ENCODE results near the gene ITPR1. TPM values are rescaled to one million over a fixed set of nuclear protein-coding genes. Genes with fewer than 3 reads are reported as not detected.

ITPR1 gene
- total RNA-seq, 1 experiment from 2014 or later: 13.4 TPM

DNA sequence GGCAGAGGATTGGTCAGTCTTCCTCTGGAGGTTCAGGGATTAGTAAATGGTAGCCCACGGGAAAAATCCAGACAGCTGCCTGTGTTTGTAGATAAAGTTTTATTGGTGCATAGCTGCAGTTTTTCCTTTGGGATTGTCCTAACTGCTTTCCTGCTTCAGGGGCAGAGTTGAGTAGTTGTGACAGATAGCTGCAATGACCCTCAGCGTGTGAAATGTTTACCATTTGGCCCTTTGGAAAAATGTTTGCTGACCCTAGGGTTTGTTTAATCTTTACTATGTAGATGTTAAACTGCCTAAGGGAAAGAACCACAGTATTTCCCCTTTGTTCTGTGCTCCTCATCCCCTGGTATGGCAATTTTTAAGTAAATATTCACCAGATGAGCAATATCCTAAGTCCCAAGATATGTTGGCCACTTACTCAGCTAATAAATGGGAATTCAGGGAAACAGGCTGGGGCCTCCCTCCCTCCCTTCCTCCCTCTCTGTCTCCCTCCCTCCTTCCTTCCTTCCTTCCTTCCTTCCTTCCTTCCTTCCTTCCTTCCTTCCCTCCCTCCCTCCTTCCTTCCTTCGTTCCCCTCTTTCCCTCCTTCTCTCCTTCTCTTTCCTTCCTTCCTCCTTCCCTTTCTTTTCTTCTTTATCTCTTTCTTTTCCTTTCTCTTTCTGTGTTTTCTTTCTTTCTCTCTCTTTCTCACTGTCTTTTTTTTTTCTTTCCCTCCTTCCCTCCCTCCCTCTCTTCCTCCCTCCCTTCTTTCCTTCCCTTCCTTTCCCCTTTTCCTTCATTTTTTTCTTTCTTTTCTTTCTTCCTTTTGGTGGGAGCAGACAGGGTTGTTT lies 251.5 kb downstream of the ITPR1 start:
- in situ Hi-C loops (cut with HindIII; ENCODE audit: low pct_unique_long_range_greater_than_20kb, low sequenced_read_pairs): no loop called here
- peak; percentile 11 for DNase-seq (ENCODE audit: low read depth, low spot score)

DNA sequence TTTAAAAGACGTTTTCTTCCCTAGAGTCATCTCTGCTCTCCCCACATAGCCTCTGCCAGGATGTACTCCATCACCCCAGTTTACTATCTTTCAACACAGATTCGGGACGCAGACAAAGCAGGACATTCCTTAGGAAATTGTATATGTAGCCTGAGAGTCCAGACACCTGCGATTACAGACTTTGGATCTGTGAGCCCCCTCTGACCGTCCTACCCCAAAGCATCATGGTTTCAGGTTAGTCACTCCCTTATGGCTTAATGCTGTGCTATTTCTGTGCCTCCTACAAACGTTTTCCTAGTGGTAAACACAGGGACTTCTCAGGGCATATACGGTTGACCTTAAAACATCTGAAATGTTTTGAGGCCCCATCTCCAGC lies 252.1 kb downstream of the ITPR1 start:
- DNase-seq (ENCODE audit: low read depth, low spot score): no peak
- in situ Hi-C loops (cut with HindIII; ENCODE audit: low pct_unique_long_range_greater_than_20kb, low sequenced_read_pairs): no loop called here

DNA sequence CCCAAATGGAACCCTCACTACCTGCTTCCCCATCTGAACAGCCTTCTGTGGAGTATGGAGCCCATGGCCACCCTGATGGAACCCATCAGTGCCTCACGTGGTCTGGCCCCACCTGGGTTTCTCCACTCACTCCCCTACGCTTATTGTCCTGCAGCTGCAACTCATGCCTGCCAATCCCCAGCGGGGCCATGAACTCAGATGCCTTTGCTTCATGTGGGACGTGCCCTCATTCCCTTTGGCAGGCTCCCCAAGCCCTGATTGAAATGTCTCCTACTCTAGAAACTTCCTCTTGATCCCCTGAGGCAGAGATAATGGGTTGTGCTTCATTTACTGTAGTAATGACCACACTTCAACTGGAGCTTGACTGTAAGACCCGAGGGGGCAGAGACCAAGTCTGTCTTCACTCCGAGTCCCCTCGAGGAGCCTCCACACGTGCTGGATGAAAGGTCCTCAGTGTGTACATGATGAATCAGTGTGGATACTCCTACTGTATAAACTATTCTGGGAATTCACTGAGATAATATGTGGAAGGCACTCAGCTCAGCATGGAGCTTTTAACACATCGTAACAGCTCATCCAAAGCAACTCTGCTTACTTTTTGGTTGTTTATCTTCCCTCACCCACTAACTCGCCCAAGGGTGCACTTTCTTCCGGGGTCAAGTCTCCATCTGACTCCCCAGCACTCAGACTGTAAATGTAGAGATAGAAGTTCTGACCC lies 253.3 kb downstream of the ITPR1 start:
- DNase-seq (ENCODE audit: low read depth, low spot score): no peak
- in situ Hi-C loops (cut with HindIII; ENCODE audit: low pct_unique_long_range_greater_than_20kb, low sequenced_read_pairs): no loop called here

DNA sequence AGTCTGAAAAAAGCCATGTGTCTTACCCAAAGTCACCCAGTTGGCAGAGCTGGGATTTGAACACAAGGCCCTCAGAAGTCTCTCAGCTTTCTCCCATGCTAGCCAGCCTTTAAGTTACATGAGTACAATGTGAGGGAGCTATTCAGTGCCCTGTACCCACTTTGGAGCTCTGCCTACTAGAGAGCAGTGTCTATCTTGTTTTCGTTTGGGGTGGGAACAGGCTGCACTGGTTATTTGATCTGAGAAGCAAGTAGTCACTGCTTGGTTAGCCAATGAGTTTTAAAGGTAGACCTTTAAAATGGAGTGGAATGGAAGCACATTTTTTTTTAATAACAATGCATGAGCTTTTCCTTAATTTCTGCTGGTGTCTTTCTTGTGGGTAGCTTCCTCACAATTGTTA lies 255.0 kb downstream of the ITPR1 start:
- in situ Hi-C loops (cut with HindIII; ENCODE audit: low pct_unique_long_range_greater_than_20kb, low sequenced_read_pairs): no loop called here
- no peak for DNase-seq (ENCODE audit: low read depth, low spot score)

DNA sequence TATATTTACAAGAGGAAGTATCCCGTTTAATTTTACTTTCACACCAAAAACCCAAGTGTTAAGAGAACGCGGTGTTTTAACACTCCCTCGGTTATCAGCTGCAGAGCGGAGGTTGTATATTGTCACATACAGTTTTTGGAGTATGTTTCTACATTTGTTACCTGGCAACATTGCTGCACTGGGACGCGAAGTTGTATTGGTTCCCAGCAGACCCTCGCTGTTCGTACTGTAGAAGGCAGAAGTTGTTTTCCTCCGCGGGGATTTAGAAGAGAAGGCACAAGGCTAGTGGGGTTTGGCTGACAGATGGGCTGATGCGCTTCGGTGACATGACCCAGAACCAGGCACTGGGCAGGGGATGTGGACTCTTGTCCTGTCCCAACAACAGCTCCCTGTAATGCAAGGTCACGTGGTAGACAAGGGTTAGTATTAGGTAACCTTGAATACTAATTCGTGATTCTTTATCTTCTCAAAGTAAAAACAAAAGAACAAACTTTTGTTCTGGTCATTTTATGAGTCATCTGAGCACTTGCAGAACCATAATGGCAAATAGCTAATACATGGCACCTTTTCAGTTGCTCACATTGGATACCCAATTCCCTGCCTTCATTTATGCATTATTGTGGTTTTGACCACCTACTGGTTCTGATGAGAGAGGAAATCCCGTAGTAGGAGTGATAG lies 255.7 kb downstream of the ITPR1 start:
- in situ Hi-C loops (cut with HindIII; ENCODE audit: low pct_unique_long_range_greater_than_20kb, low sequenced_read_pairs): no loop called here
- no peak for DNase-seq (ENCODE audit: low read depth, low spot score)

DNA sequence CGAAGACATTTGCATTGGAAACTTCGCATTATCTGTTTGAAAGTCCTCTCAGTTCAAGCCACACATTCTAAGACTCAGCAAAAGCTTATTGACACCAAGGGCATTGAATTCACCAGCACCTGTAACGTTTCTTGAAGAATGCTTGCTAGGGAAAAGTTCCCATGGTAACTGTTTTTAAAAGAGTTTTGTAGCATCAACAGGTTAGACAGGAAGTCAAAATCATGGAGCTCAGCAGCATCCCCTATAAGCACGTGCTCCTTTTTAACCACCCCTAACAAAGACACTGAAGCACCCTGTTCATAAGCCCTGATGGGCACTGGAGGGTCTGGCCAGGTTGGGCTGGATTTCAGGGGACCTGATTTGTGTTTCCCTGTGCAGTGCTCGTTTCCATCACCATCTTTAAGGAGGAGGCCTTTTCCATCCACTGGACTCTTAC lies 256.4 kb downstream of the ITPR1 start:
- no peak for DNase-seq (ENCODE audit: low read depth, low spot score)
- in situ Hi-C loops (cut with HindIII; ENCODE audit: low pct_unique_long_range_greater_than_20kb, low sequenced_read_pairs): no loop called here

DNA sequence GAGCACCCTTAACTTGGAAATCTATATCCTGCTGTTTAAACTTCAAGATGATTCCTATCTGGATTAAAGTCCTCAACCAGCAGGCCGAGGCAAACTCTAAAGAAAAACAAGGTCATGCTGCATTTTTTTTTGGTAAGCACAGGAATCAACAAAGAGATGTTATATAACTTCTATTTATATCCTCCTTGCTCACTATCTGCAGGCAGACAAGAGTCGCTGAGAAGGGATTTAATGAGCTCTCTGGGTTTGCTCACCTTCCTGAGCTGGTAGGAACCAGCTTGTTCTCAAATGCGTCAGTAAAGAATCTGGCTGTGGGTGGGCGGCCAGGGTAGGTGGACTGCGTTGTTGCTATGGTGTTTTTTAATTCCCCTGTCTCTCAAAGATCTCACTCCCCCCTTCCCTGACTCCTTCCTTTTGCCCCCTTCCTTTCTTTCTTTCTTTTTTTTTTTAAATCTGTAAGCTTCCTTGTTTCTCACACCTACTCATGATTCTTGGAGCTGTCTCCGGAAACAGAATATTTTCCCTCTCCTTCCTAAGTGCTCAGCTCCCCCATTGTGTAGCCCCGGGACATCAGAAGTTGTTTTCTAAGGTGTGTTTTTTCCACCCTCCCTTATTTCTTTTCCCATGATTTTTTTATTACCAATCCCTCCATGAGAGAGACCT lies 257.3 kb downstream of the ITPR1 start:
- DNase-seq (ENCODE audit: low read depth, low spot score): no peak
- in situ Hi-C loops (cut with HindIII; ENCODE audit: low pct_unique_long_range_greater_than_20kb, low sequenced_read_pairs): no loop called here

DNA sequence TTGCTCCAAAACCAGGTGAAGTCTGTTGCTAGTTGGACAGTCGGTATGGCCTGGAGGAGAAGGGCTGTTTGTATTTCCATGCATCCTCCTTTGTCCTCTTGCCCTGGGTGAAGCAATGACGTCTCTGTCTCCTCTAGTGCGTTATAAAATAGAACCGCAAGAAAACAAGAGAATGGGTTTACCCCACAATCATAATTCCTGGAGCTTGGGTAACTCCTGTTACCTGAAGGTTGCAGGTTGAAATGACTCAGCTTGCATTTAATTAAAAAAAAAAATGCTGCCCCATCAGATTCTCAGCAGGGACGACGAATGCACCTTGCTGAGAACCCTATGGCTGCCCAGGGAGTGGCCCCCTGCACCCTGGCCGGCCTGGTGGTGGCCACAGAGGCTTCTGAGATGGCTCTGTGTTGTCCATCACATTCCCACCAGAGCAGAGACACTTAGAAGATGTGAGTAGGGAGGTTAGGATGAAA lies 257.9 kb downstream of the ITPR1 start:
- DNase-seq (ENCODE audit: low read depth, low spot score): no peak

DNA sequence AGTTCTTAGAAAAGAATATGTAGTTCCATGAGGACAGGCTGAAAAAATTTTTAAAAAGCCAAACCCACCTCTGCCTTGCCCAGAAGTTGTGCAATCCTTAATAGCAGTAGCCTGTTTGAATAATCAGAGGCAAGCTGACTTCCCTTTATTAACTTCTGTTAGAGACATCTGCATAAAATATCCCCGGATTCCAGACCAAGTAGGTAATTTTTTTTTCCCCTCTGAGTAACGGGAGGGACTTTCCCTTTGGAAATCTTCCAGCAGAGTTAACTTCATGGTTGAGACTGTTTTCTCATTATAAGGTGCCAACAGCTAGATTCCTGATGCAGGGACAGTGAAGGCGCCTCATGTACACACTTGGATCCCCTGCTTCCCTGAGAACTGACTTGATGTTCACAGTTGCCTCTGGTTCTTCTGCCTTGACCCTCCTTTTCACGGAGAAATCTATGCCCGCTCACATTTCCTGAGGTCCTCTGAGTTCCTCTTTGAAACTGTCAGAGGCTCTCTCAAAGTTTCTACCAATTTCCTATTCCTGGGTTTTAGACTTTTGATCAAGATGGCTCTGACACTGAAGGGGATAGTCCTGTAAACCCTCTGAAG lies 258.5 kb downstream of the ITPR1 start:
- in situ Hi-C loops (cut with HindIII; ENCODE audit: low pct_unique_long_range_greater_than_20kb, low sequenced_read_pairs): no loop called here
- no peak for DNase-seq (ENCODE audit: low read depth, low spot score)

More for the DNA sequence above, 257.9 kb downstream of the ITPR1 start:
- in situ Hi-C loops (cut with HindIII; ENCODE audit: low pct_unique_long_range_greater_than_20kb, low sequenced_read_pairs): no loop called here

DNA sequence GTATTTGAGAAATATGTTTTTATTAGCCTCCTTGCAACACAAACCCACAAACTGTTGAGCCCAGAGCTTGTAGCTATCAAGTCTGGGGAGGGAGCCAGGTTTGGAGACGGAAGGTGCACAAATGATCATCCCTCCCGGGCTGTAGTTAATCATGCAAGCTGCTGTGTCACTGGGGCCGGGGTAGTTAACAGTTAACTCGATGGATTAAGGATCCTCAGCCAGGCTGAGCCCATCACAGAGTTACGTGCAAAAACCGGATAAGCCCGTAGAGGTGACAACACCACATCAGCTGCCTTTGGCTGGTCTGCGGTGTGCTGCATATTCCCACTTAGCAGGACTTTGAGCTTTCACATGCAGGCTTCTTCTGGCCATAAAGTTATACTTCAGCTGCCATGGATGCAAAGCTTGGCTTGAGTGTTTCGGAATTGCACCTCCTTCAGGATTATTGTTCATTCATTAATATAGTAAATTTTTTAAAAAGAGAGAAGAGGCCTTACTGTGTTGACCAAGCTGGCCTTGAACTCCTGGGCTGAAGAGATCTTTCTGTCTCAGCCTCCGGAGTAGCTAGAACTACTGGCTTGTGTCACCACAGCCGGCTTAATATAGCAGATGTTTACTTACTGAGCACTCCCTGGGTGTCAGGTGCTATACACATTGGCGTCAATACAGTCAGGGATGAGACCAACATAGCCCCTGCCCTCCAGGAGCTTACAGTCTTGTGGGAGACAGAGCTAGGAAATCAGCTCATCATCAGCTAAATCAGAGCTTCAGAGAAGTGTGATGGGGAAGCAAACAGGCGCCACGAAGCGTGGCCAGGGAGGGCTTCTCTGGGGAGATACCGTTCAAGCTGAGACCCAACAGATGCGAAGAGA lies 259.3 kb downstream of the ITPR1 start:
- no peak for DNase-seq (ENCODE audit: low read depth, low spot score)
- in situ Hi-C loops (cut with HindIII; ENCODE audit: low pct_unique_long_range_greater_than_20kb, low sequenced_read_pairs): no loop called here

DNA sequence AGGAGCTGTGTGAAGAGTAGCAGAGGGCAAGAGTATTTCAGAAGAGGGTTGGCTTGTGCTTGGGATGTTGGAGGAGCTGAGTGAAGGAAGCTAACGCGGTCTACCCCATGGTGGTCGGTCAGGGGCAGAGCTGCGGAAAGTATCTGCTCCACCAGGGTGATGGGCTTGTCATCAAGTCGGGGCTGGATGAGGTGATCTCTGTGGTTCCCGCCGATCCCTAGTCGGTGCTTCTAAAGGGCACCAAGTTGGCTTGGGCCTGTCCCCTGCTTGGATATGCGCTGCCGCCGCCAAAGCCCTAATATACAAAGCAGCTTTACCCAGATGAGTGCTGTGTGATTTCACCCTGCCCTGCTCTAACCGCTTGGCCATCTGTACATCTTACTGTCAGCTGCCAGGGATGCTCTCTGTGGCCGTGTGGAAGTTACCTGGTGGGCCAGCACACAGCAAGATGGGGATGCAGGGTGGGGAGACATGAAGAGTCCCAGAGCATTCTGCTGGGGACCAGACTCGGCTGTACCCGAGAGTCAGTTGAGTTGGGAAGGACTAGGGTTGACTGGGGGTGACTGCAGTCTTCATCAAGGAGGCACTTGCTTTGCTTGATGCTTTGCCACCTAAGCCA lies 260.0 kb downstream of the ITPR1 start:
- in situ Hi-C loops (cut with HindIII; ENCODE audit: low pct_unique_long_range_greater_than_20kb, low sequenced_read_pairs): no loop called here

DNA sequence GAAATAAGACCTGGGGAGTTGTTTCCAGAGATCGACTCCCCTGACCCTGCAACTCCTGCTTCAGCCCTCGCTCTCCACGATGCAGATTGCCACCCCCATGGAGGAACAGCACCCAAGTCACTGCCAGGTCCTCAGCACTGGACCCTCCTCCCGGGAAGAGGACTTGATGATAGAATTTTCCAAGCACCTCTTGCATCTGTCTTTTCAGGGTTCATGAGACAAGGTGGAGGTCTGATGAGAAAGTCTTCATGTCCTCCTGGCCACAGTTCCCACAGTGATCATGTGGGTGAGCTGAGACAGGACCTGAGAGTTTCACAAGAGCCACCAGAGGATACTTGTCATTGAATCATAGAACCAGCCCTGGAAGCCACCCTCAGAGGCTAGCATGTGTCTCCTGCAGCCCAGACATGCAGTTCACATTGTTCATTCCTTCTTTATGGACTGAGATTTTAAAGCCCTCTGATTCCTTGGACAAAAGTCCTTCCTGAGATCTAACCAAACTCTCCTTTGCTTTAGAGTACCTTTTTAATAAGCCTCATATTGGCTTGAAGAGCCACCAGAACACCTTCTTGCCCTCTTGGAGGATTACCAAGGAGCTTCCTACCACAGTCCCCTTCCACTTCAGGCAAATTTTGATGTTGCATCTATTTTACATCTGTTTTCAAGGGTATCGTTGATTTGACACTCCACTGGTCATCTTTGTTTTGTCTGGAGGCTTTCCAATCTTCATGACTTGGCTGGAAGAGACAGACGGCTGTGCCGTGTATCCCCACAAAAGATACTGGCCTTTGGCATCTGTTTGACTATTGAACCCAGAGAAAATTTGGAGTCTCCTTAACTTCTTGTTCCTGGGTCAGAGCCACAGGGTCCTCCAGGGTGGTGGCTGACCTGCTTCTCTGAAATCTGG lies 261.3 kb downstream of the ITPR1 start:
- in situ Hi-C loops (cut with HindIII; ENCODE audit: low pct_unique_long_range_greater_than_20kb, low sequenced_read_pairs): no loop called here
- DNase-seq (ENCODE audit: low read depth, low spot score): no peak

More for the DNA sequence above, 260.0 kb downstream of the ITPR1 start:
- DNase-seq (ENCODE audit: low read depth, low spot score): no peak

DNA sequence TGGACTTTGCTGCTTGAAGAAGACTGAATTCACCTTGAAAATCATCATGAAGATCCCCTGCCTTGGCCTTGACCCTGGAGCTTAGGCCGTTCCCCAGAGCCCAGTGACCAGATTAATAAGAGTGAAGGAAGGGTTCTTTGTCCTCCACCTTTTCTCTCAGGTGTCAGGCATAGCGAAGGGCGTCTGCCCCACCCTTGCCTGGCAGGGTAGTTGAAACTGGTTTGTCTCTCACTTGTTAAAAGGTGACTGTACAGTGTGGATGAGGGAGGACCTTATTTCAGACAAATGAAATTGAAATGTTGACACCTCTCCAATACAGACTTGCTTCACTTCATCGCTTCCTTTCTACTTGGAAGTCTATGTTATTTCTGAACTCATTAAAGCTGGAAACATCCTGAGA lies 262.4 kb downstream of the ITPR1 start:
- in situ Hi-C loops (cut with HindIII; ENCODE audit: low pct_unique_long_range_greater_than_20kb, low sequenced_read_pairs): no loop called here

DNA sequence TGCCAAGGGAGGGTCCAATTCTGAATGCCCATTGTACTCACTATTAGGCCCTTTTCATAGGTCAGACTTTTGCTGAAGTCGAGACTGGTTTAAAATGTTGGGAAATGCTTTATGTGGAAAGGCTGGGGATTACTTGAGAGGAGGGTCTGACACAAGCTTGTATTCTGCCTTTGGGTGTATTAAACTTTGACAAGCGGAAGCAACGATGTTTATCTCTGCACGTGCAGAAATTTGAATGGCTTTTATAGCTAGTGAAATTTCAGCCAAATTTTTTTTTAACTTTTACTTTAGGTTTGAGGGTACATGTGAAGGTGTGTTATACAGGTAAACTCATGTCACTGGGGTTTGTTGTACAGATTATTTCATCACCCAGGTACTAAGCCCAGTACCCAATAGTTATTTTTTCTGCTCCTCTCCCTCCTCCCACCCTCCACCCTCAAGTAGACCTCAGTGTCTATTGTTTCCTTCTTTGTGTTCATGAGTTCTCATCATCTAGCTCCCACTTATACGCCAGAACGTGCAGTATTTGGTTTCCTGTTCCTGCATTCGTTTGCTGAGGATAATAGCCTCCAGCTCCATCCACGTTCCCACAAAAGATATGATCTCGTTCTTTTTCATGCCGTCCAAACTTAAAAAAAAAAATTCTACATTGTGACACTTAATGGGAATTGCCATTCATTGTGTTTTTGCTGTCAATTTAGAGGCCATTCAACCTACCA lies 263.1 kb downstream of the ITPR1 start:
- in situ Hi-C loops (cut with HindIII; ENCODE audit: low pct_unique_long_range_greater_than_20kb, low sequenced_read_pairs): no loop called here
- no peak for DNase-seq (ENCODE audit: low read depth, low spot score)

More for the DNA sequence above, 262.4 kb downstream of the ITPR1 start:
- DNase-seq (ENCODE audit: low read depth, low spot score): no peak

All from SK-MEL-5 (cell line).